Panc1 (cell line): ENCODE measurements around the gene PPP1R36. TPM values are rescaled to one million over a fixed set of nuclear protein-coding genes. Genes with fewer than 3 reads are reported as not detected.
"Not testable (repeated sequence)": the region's sequence is repeated elsewhere in the genome, so short reads cannot be mapped to it uniquely, and the experiment has no call there.

Experiments
- ATAC-seq: fragments of 200-7000 bp; cut with Tn5 transposase; 2 replicates; pipeline ENCODE4 v1.9.1; 2020; ENCODE audit warnings: mild to moderate bottlenecking, moderate library complexity
- BruUV-seq: library from RNA; stranded (reverse); fragments of 400-500 nt; replicated peaks from 2 replicates; lab custom pipeline; 2021; lab: Mats Ljungman, UMichigan
- CTCF ChIA-PET: fragments of 300-600 bp; sonication (Branson Sonifier 250); formaldehyde crosslinking; loops from one replicate; lab custom pipeline; 2022; ENCODE audit warnings: antibody characterized with exemption; lab: Charles Lee
- POLR2A ChIA-PET: fragments of 300-600 bp; sonication (Branson Sonifier 250); formaldehyde crosslinking; loops from one replicate; lab custom pipeline; 2022; ENCODE audit warnings: antibody characterized with exemption; lab: Charles Lee
- DNase-seq: peaks from one replicate; pipeline ENCODE4 v3.0.0-alpha.2; 2010; ENCODE audit warnings: low read depth, low spot score
- H3K27ac ChIP-seq: 2 replicates; pipeline ENCODE4 v1.5.1; 2011; ENCODE audit warnings: mild to moderate bottlenecking, low read length, inconsistent platforms
- H3K27me3 ChIP-seq: fragments of 200-500 bp; sonication (Bioruptor generic); 2 replicates; pipeline ENCODE4 v1.6.0; 2014; ENCODE audit warnings: low read length, inconsistent platforms; ENCODE audit not compliant: control insufficient read depth, insufficient read depth
- H3K36me3 ChIP-seq: fragments of 200-500 bp; sonication (Bioruptor generic); 2 replicates; pipeline ENCODE4 v1.5.1; 2014; ENCODE audit warnings: inconsistent platforms, mild to moderate bottlenecking, low read length, moderate library complexity; ENCODE audit not compliant: control insufficient read depth, insufficient read depth
- H3K4me1 ChIP-seq: 2 replicates; pipeline ENCODE4 v1.5.1; 2011; ENCODE audit warnings: inconsistent platforms, mild to moderate bottlenecking, low read length, moderate library complexity; ENCODE audit not compliant: control insufficient read depth, insufficient read depth
- H3K4me3 ChIP-seq, 2 experiments: 2 replicates each; pipeline ENCODE4 v1.5.1; 2011 to 2012; ENCODE audit warnings: low read depth in 2 of 2, low read length in 2 of 2, mild to moderate bottlenecking in 2 of 2, inconsistent platforms in 1 of 2, moderate library complexity in 1 of 2
- H3K9me3 ChIP-seq: fragments of 200-500 bp; sonication (Bioruptor generic); 2 replicates; pipeline ENCODE4 v1.5.1; 2014; ENCODE audit warnings: low read depth, mild to moderate bottlenecking, inconsistent platforms, low read length, moderate library complexity; ENCODE audit not compliant: control insufficient read depth, insufficient read depth
- POLR2AphosphoS5 ChIP-seq: IDR thresholded peaks from 2 replicates; pipeline ENCODE4 v1.6.1; 2012; ENCODE audit warnings: mild to moderate bottlenecking, low read depth, low read length, moderate library complexity
- SIN3A ChIP-seq: IDR thresholded peaks from 2 replicates; pipeline ENCODE4 v1.6.1; 2012; ENCODE audit warnings: low read depth, mild to moderate bottlenecking, low read length, moderate library complexity, borderline replicate concordance; ENCODE audit not compliant: insufficient read depth
- TCF7L2 ChIP-seq: IDR thresholded peaks from 2 replicates; pipeline ENCODE4 v1.6.1; 2011; ENCODE audit warnings: mild to moderate bottlenecking, low read depth, low read length, inconsistent platforms
- in situ Hi-C: cut with HindIII; loops from 2 replicates; pipeline ENCODE4 v1.10.0; 2016; ENCODE audit warnings: low sequenced_read_pairs, low pct_unique_long_range_greater_than_20kb
- intact Hi-C: fragments of 100-400 bp; cut with micrococcal nuclease; formaldehyde crosslinking; loops from one replicate; pipeline ENCODE4 v1.10.0; 2022; ENCODE audit not compliant: unreplicated experiment
- total RNA-seq: library from RNA; stranded (reverse); gene quantifications from one replicate; pipeline ENCODE4 v1.2.1, GENCODE V29; 2021; ENCODE audit not compliant: unreplicated experiment
- TF ChIP-seq, protein P1 (sequence below), 2 experiments: IDR thresholded peaks; 2 replicates each; pipeline ENCODE4 v1.6.1; 2011 to 2012; ENCODE audit warnings: low read depth in 2 of 2, control low read depth in 1 of 2, low read length in 1 of 2, mild to moderate bottlenecking in 1 of 2, moderate library complexity in 1 of 2; ENCODE audit not compliant: insufficient read depth in 1 of 2
- TF ChIP-seq, protein P2 (sequence below): fragments of 450-650 bp; IDR thresholded peaks from 2 replicates; pipeline ENCODE4 v1.5.1; 2017; ENCODE audit warnings: mild to moderate bottlenecking

Gene PPP1R36
- total RNA-seq, 1 experiment from 2014 or later: 0.69 TPM

DNA sequence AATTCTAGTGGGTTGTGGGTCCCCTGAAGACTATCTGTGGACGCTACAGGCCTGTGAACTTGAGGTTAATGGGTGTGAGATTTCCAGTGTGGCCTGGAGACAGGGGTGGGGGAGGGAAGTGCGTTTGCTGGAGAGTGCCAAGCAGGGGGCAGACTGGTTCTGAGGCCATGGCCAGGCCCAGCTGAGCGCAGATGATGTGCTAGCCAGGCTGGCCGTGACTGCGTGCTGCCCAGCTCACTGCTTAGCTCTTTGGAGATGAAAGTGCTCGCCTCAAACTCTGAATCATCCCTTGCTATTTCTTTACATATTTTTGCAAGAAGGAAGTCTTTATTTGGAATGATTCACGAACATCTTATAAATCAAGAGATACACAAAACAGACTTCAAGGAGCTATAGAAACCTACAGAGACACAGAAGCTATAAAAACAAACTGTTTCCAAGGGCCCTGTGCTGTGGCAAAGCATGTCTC is 79.2 kb downstream of the PPP1R36 start:
- no TSS peak for BruUV-seq
- POLR2A ChIA-PET: interaction anchor here (1.0 kb wide), 1 partner anchor 14 kb away, joined by 3 read pairs; no protein-coding TSS in a partner anchor
- Histone ChIP-seq H3K36me3 (no peaks in the 10 kb centered on the region), H3K9me3 (no peaks in the 10 kb centered on the region), H3K27ac (no peak overlapping the region), H3K4me3 (no peak overlapping the region), H3K27me3 (no peaks in the 10 kb centered on the region), H3K4me1 (no peaks in the 10 kb centered on the region)
- peak; percentile 15 for DNase-seq
- intact Hi-C loops (no loop called here), in situ Hi-C loops (no loop called here)
- CTCF ChIA-PET: no interaction called here
- peak; percentile 73 for ATAC-seq
- TF ChIP-seq SIN3A: no peak
- no peak for TF ChIP-seq POLR2AphosphoS5
- TF ChIP-seq, protein P1, sequence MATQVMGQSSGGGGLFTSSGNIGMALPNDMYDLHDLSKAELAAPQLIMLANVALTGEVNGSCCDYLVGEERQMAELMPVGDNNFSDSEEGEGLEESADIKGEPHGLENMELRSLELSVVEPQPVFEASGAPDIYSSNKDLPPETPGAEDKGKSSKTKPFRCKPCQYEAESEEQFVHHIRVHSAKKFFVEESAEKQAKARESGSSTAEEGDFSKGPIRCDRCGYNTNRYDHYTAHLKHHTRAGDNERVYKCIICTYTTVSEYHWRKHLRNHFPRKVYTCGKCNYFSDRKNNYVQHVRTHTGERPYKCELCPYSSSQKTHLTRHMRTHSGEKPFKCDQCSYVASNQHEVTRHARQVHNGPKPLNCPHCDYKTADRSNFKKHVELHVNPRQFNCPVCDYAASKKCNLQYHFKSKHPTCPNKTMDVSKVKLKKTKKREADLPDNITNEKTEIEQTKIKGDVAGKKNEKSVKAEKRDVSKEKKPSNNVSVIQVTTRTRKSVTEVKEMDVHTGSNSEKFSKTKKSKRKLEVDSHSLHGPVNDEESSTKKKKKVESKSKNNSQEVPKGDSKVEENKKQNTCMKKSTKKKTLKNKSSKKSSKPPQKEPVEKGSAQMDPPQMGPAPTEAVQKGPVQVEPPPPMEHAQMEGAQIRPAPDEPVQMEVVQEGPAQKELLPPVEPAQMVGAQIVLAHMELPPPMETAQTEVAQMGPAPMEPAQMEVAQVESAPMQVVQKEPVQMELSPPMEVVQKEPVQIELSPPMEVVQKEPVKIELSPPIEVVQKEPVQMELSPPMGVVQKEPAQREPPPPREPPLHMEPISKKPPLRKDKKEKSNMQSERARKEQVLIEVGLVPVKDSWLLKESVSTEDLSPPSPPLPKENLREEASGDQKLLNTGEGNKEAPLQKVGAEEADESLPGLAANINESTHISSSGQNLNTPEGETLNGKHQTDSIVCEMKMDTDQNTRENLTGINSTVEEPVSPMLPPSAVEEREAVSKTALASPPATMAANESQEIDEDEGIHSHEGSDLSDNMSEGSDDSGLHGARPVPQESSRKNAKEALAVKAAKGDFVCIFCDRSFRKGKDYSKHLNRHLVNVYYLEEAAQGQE (IDR thresholded peaks at IDR 0.05; ENCODE audit: insufficient read depth in 1 of 2, low read depth in 2 of 2, low read length in 1 of 2): no peak
- TF ChIP-seq TCF7L2: no peak
- TF ChIP-seq, protein P2, sequence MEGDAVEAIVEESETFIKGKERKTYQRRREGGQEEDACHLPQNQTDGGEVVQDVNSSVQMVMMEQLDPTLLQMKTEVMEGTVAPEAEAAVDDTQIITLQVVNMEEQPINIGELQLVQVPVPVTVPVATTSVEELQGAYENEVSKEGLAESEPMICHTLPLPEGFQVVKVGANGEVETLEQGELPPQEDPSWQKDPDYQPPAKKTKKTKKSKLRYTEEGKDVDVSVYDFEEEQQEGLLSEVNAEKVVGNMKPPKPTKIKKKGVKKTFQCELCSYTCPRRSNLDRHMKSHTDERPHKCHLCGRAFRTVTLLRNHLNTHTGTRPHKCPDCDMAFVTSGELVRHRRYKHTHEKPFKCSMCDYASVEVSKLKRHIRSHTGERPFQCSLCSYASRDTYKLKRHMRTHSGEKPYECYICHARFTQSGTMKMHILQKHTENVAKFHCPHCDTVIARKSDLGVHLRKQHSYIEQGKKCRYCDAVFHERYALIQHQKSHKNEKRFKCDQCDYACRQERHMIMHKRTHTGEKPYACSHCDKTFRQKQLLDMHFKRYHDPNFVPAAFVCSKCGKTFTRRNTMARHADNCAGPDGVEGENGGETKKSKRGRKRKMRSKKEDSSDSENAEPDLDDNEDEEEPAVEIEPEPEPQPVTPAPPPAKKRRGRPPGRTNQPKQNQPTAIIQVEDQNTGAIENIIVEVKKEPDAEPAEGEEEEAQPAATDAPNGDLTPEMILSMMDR: no peak

DNA sequence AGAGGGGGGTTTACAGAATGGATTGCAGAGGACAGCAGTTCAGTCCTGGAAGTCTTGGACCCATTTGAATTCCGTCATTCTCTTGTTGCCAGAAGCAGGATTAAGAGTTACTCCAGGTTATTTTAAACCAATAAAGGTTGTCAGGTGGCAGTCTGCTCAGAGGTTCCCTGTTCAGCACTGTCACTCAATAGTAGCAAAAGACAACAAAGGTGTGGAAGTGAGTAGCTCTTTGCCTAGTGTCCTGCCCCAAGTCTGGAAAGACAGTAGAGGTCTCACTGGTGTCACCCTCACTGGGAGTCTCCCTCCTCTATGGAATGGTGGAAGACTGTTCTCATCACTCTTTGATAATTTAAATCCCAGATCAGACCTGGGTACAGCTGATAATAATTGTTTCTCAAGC is 81.0 kb downstream of the PPP1R36 start:
- no peak for ATAC-seq
- H3K27me3 ChIP-seq: no peaks in the 10 kb centered on the region
- no peaks in the 10 kb centered on the region for H3K36me3 ChIP-seq
- H3K4me3 ChIP-seq: no peak overlapping the region
- intact Hi-C loops (loop anchor here (10.0 kb wide), 1 partner anchor 86 kb away; the partner anchor contains the start of genes HSPA2 and PPP1R36), in situ Hi-C loops (no loop called here)
- no peak for DNase-seq
- no peaks in the 10 kb centered on the region for H3K9me3 ChIP-seq
- ChIA-PET POLR2A (no interaction called here), CTCF (no interaction called here)
- H3K27ac ChIP-seq: no peak overlapping the region
- BruUV-seq: no TSS peak
- no peaks in the 10 kb centered on the region for H3K4me1 ChIP-seq
- TF ChIP-seq, protein P1 (IDR thresholded peaks at IDR 0.05; ENCODE audit: insufficient read depth in 1 of 2, low read depth in 2 of 2, low read length in 1 of 2): no peak
- TF ChIP-seq, protein P2: no peak
- TF ChIP-seq SIN3A: no peak
- TF ChIP-seq POLR2AphosphoS5: no peak
- no peak for TF ChIP-seq TCF7L2

DNA sequence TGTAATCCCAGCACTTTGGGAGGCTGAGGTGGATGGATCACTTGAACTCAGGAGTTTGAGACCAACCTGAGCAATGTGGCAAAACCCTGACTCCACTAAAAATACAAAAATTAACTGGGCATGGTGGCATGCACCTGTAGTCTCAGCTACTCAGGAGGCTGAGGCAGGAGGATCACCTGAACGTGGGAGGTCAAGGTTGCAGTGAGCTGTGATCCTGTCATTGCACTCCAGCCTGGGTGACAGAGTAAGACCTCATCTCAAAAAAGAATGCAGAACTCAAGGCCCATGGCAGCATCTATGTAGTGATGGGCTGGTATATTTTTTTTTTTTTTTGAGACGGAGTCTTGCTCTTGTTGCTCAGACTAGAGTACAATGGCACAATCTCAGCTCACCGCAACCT is 81.5 kb downstream of the PPP1R36 start:
- H3K4me1 ChIP-seq, CTCF ChIA-PET, H3K27me3 ChIP-seq, H3K9me3 ChIP-seq, DNase-seq, POLR2A ChIA-PET, H3K4me3 ChIP-seq, in situ Hi-C loops, ATAC-seq, H3K36me3 ChIP-seq, BruUV-seq, H3K27ac ChIP-seq: not testable (repeated sequence)
- intact Hi-C loops: loop anchor here (10.0 kb wide), 1 partner anchor 86 kb away; the partner anchor contains the start of genes HSPA2 and PPP1R36
